Effector memory CD4-positive, alpha-beta T cell (primary cell): ENCODE data around the gene OTOG.

Experiments
- DNase-seq, 3 donors: peaks; one replicate each; pipeline ENCODE4 v3.0.0-alpha.2; 2020
- H3K27ac ChIP-seq: 2 replicates; pipeline ENCODE4 v1.7.0; 2013; ENCODE audit warnings: mild to moderate bottlenecking, low read length, moderate library complexity; ENCODE audit not compliant: insufficient read depth, poor library complexity, severe bottlenecking
- H3K27me3 ChIP-seq: replicated peaks from 2 replicates; pipeline ENCODE4 v1.7.0; 2013; ENCODE audit warnings: mild to moderate bottlenecking, low read length; ENCODE audit not compliant: insufficient read depth, control insufficient read depth, poor library complexity, severe bottlenecking
- H3K36me3 ChIP-seq: 2 replicates; pipeline ENCODE4 v1.7.0; 2013; ENCODE audit warnings: mild to moderate bottlenecking, low read length, moderate library complexity; ENCODE audit not compliant: control insufficient read depth, insufficient read depth
- H3K4me1 ChIP-seq: 2 replicates; pipeline ENCODE4 v1.7.0; 2013; ENCODE audit warnings: low read length, mild to moderate bottlenecking; ENCODE audit not compliant: control insufficient read depth, insufficient read depth, poor library complexity, severe bottlenecking
- H3K4me3 ChIP-seq: 2 replicates; pipeline ENCODE4 v1.7.0; 2013; ENCODE audit warnings: low read length, low read depth, mild to moderate bottlenecking; ENCODE audit not compliant: insufficient read depth, poor library complexity, severe bottlenecking
- H3K9me3 ChIP-seq: 2 replicates; pipeline ENCODE4 v1.7.0; 2013; ENCODE audit warnings: mild to moderate bottlenecking, low read length, moderate library complexity; ENCODE audit not compliant: control insufficient read depth

Gene OTOG

DNA sequence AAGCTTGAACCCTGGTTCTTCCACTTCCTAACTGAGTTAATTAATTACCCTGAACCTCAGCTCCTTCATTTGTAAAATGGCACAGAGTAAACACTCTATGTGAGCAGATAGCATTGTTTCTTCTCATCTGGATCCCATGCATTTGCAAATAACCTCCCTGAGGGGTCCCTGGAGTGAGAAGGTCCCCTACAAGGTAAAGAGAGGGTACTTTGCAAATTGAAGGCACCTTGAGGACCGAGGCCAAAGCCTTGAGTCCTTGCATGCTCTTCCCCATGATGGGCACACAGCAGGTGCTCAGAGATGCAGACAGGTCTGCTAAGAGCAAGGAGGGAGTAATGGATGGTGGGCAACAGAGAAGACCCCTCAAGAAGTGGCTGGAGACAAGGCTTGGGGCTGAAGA, 33.2 kb downstream of the OTOG start:
- no peaks in the 10 kb centered on the region for H3K36me3 ChIP-seq
- no peaks in the 10 kb centered on the region for H3K4me1 ChIP-seq
- no peaks in the 10 kb centered on the region for H3K9me3 ChIP-seq
- H3K27ac ChIP-seq = no peak overlapping the region
- H3K27me3 ChIP-seq = no peaks in the 10 kb centered on the region
- no peak for DNase-seq
- H3K4me3 ChIP-seq = no peak overlapping the region

DNA sequence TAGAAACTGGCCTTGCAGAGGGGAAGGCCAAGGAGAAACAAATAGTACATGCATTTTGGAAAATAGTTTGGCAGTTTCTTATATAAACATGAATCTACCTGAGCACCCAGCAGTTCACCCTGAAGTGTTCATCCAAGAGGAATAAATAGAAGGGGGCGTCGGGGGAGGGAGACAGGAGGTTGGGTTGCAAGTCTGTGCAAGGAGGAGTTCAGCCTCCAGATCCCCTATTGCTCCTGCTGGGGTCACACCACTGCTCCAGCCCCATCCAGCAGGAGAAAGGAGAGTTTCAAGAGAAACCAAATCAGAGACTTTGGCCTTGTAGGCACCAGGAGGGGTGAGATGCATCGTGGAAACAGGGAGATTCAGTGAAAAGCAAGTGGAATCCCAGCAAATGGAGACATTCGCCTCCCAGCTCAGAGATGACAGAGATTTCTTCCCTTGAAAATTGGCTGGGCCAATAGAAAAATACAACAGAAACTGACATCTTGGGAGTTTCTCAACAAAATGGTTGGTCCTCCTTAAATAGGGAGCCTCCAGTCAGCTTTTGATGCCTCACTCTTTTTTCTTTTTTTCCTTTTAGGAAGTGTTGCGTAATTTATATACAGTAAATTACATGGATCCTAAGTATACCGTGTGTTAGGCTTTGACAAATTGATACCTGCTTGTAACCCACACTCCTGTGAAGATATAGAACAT, 34.1 kb downstream of the OTOG start:
- no peak for DNase-seq
- no peak overlapping the region for H3K27ac ChIP-seq
- H3K9me3 ChIP-seq = no peaks in the 10 kb centered on the region
- H3K4me1 ChIP-seq = no peaks in the 10 kb centered on the region
- no peaks in the 10 kb centered on the region for H3K36me3 ChIP-seq
- H3K27me3 ChIP-seq = no peaks in the 10 kb centered on the region
- H3K4me3 ChIP-seq = no peak overlapping the region

DNA sequence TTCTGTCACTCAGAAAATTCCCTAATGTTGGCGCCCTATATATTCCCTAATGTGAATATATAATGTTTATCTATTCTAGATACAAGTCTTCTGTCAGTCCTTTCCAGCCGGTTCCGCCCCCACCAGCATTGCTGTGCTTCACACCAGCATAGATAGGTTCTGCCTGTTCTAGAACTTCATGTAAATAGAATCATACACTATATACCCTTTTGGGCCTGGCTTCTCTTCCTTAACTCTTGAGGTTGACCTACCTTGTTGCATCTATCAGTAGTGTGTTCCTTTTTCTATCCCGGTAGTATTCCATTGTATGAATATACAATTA, 34.6 kb downstream of the OTOG start:
- no peaks in the 10 kb centered on the region for H3K36me3 ChIP-seq
- H3K27ac ChIP-seq = no peak overlapping the region
- no peaks in the 10 kb centered on the region for H3K9me3 ChIP-seq
- H3K27me3 ChIP-seq = no peaks in the 10 kb centered on the region
- no peak overlapping the region for H3K4me3 ChIP-seq
- no peaks in the 10 kb centered on the region for H3K4me1 ChIP-seq
- no peak for DNase-seq

DNA sequence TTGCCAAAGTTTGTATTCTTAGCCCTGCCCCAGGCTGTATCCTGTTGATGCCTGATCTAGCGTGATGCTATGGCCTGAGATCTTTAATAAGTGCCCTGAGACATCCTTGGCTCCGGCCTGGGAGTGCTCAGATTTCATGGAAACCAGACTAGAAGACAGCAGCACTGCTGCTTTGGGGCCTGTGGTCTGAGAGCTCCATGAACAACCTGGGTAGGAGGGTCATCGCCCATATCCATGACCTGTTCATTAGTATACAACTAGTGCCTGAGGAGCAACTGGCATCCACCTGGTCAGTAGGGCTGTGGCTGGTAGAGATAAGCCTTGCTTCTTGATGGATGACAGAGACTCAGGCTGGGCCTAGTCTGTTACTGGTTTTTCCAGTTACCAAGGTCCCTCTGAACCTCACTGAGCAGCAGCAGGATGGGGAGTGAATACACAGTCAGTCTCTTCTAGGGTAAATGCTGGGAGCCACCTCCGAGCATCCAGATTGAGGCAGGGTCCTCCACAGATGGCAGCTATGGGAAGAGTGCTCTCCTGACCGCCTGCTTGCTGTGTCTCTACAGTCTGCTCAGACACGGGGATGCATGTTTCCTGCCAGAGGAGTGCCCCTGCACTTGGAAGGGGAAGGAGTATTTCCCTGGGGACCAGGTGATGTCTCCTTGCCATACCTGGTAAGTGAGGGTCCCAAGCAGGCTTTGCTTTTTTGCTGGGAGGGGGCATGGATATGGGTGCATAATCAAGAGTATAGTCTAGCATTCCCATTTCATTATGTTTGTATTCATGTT, 39.0 kb downstream of the OTOG start:
- Histone ChIP-seq H3K27me3 (no peaks in the 10 kb centered on the region), H3K27ac (no peak overlapping the region), H3K9me3 (no peaks in the 10 kb centered on the region), H3K4me1 (no peaks in the 10 kb centered on the region), H3K36me3 (no peaks in the 10 kb centered on the region), H3K4me3 (no peak overlapping the region)
- no peak for DNase-seq

DNA sequence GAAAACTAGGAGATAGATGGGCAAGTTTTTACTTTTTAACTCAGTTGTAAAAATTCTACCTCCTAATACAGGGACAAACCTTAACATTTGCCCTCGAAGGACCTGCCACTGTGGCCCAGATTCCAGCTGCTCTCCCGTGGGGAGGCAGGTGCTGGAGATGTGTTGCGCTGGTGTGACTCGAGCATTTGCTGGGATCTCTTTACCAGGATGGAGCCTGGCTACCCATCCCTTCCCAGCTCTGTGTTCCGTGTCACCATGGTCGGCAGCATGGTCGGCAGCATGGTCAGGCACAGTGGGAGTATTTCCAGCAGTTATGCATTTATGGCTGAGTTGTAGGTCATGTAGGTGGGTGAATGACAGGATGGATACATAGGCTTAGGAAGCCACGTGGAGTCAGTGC, 41.1 kb downstream of the OTOG start:
- DNase-seq = no peak
- H3K36me3 ChIP-seq = no peaks in the 10 kb centered on the region
- no peak overlapping the region for H3K27ac ChIP-seq
- H3K4me1 ChIP-seq = no peaks in the 10 kb centered on the region
- no peak overlapping the region for H3K4me3 ChIP-seq
- no peaks in the 10 kb centered on the region for H3K9me3 ChIP-seq
- H3K27me3 ChIP-seq = no peaks in the 10 kb centered on the region

DNA sequence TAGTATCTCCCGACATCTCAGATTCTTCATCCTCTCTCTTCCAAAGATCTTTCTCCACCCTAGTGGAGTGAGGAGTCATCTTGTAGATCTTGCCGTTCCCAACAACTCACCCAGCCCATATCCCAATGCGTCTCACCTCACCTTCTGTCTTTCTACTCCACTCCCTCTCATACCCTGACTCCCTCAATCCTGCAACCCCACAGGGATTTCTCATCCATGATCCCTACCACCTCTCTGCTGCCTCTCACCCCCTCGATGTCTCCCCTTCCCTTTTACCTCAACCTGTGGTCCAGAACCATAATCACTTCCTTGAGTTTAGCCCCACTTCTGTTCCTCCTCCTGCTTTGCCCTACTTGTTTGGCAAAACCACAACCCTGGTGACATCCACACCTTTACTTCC, 41.7 kb downstream of the OTOG start:
- no peak for DNase-seq
- H3K4me3 ChIP-seq = no peak overlapping the region
- no peaks in the 10 kb centered on the region for H3K9me3 ChIP-seq
- no peaks in the 10 kb centered on the region for H3K36me3 ChIP-seq
- no peak overlapping the region for H3K27ac ChIP-seq
- H3K4me1 ChIP-seq = no peaks in the 10 kb centered on the region
- H3K27me3 ChIP-seq = no peaks in the 10 kb centered on the region

DNA sequence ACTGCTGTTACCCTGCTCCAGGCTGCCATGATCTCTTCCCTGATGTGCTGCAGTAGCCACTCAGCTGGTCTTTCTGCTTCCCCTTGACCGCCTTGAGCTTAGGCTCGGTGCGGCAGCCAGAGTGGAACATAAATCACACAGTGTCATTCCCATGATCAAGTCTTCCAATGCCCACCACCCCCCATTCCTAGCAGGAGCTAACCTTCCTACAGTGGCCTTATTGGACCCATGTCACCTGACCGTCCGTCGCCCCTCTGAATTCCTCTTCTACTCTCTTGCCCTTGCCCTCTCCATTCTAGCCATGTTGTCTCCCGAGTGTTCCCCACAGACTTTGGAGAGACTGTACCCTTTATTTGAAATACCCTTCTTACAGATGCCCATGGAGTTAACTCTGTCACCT, 43.4 kb downstream of the OTOG start:
- Histone ChIP-seq H3K27me3 (no peaks in the 10 kb centered on the region), H3K4me3 (no peak overlapping the region), H3K27ac (no peak overlapping the region), H3K4me1 (no peaks in the 10 kb centered on the region), H3K9me3 (no peaks in the 10 kb centered on the region), H3K36me3 (no peaks in the 10 kb centered on the region)
- no peak for DNase-seq

DNA sequence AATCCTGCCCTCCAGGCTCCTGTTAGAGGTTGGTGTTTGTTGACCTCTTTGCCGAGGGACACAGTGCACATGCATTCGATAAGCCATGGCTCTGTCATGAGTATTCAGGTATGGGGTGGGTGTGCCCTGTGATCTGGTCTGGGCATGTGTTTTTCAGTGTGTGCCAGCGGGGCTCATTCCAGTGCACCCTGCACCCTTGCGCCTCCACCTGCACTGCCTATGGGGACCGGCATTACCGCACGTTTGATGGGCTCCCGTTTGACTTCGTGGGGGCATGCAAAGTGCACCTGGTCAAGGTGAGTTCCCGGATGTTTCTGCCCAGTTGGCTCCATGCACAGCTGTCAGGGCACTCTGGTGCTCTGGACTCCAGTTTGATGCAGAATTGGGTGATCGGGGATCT, 44.2 kb downstream of the OTOG start:
- Histone ChIP-seq H3K4me1 (no peaks in the 10 kb centered on the region), H3K4me3 (no peak overlapping the region), H3K27me3 (no peaks in the 10 kb centered on the region), H3K27ac (no peak overlapping the region), H3K36me3 (no peaks in the 10 kb centered on the region), H3K9me3 (no peaks in the 10 kb centered on the region)
- DNase-seq = no peak

DNA sequence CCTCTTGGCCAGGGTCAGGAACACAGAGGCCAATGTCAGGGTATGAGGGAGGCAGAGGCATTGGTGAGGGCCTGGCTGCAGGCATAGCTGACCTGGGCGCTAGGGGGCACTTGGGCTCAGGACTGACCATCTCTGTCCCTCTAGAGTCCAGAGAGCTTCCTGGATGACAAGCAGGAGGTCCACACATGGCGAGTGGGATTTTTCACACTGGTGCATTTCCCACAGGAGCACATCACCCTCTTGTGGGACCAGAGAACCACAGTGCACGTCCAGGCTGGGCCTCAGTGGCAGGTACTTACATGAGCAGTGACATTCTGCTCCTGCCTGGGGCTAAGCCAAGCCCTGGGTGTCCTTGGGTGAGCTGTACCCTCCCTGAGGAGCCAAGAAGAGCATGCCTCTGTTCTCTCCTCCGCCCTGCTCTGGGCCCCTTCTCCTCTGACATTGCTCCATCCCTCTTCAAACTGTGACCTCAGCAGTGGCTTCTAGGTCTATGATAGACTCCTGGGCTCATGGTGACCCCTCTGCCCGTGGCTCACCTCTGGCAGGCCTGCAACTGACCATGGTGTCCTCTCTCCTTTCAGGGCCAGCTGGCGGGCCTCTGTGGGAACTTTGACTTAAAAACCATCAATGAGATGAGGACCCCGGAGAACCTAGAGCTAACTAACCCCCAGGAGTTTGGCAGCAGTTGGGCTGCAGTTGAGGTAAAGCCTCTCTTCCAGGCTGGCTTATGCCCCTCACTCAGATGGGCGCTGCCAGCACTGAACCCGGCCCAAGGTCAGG, 46.6 kb downstream of the OTOG start:
- Histone ChIP-seq H3K4me1 (no peaks in the 10 kb centered on the region), H3K36me3 (no peaks in the 10 kb centered on the region), H3K27ac (no peak overlapping the region), H3K27me3 (no peaks in the 10 kb centered on the region), H3K9me3 (no peaks in the 10 kb centered on the region), H3K4me3 (no peak overlapping the region)
- DNase-seq = no peak

DNA sequence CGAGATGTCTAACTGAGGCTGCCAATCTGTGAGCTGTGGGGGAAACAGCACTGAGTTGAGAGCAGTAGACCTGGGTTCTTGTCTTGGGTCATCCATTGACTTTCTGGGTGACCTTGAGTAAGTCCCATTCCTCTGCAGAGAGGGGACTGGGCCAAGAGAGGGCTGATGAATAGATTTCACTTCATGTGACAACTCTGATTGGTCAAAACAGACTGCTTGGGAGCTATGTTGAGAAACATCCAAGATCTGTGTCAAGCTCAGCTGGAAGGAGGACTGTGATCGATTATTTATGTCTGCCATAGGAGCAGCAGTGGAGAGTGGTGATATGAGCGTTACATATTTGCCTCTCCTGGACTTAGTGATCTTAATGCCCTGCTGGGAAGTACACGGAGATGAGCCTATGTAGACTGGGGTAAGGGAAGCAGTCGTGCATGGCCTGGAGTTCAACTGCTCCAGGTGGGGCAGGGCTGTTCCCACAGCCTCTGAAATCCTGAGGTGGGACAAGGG, 47.7 kb downstream of the OTOG start:
- no peak for DNase-seq
- H3K27me3 ChIP-seq = no peaks in the 10 kb centered on the region
- H3K36me3 ChIP-seq = no peaks in the 10 kb centered on the region
- H3K4me3 ChIP-seq = no peak overlapping the region
- peaks cover 2% of the 10 kb centered on the region for H3K4me1 ChIP-seq
- no peak overlapping the region for H3K27ac ChIP-seq
- H3K9me3 ChIP-seq = no peaks in the 10 kb centered on the region
